SK-N-MC (cell line): ENCODE measurements around the gene PFKP.

ENCODE experiments used
- DNase-seq: peaks from one replicate; pipeline ENCODE4 v3.0.0-alpha.2; 2011; ENCODE audit warnings: low read depth, low spot score
- H3K27ac ChIP-seq: fragments of 200-600 bp; sonication (generic); 2 replicates; pipeline ENCODE4 v1.5.1; 2016; ENCODE audit warnings: mixed run types
- H3K36me3 ChIP-seq: fragments of 200-600 bp; sonication (generic); 2 replicates; pipeline ENCODE4 v1.6.1; 2017; ENCODE audit warnings: antibody characterized with exemption, low read length, mixed read lengths; ENCODE audit not compliant: insufficient read depth
- H3K4me3 ChIP-seq: fragments of 200-600 bp; sonication (generic); 2 replicates; pipeline ENCODE4 v1.5.1; 2016
- H3K9ac ChIP-seq: fragments of 200-600 bp; sonication (generic); 2 replicates; pipeline ENCODE4 v1.8.0; 2017; ENCODE audit warnings: mixed run types, mixed read lengths; ENCODE audit not compliant: insufficient read length
- H3K9me3 ChIP-seq: fragments of 200-600 bp; sonication (generic); 2 replicates; pipeline ENCODE4 v1.6.1; 2017; ENCODE audit warnings: low read depth, mild to moderate bottlenecking, antibody characterized with exemption, low read length, moderate library complexity, mixed read lengths
- EZH2 ChIP-seq: fragments of 200-600 bp; sonication (generic); IDR thresholded peaks from one replicate; pipeline ENCODE4 v1.6.1; 2017; ENCODE audit warnings: antibody characterized with exemption
- FOXP2 ChIP-seq: optimal IDR thresholded peaks from 2 replicates; pipeline ENCODE3; 2011; ENCODE audit warnings: mild to moderate bottlenecking, moderate library complexity; ENCODE audit not compliant: insufficient read depth; ENCODE audit errors: extremely low read length, control extremely low read depth
- POLR2AphosphoS5 ChIP-seq: IDR thresholded peaks from 2 replicates; pipeline ENCODE4 v1.6.1; 2012; ENCODE audit warnings: mild to moderate bottlenecking, low read depth, low read length, borderline replicate concordance

The PFKP gene

GRCh38 chr10:3135006-3135405 lies 67.7 kb downstream of the PFKP start:
- Histone ChIP-seq H3K9me3 (no peaks in the 10 kb centered on the region), H3K27ac (no peak overlapping the region; the same call in 1 of the 2 replicates), H3K36me3 (peaks cover 79% of the 10 kb centered on the region), H3K4me3 (no peak overlapping the region), H3K9ac (no peak overlapping the region)
- TF ChIP-seq FOXP2 (no peak), POLR2AphosphoS5 (no peak), EZH2 (no peak)
- no peak for DNase-seq

GRCh38 chr10:3136336-3136735 lies 69.0 kb downstream of the PFKP start:
- Histone ChIP-seq H3K4me3 (no peak overlapping the region), H3K9me3 (no peaks in the 10 kb centered on the region), H3K36me3 (peaks cover 80% of the 10 kb centered on the region), H3K27ac (no peak overlapping the region), H3K9ac (no peak overlapping the region)
- no peak for TF ChIP-seq EZH2
- TF ChIP-seq FOXP2: no peak
- no peak for TF ChIP-seq POLR2AphosphoS5
- DNase-seq: no peak

GRCh38 chr10:3136763-3137611 lies 69.6 kb downstream of the PFKP start:
- no peak overlapping the region for H3K27ac ChIP-seq
- DNase-seq: no peak
- peaks cover 75% of the 10 kb centered on the region for H3K36me3 ChIP-seq
- no peak overlapping the region for H3K4me3 ChIP-seq
- H3K9me3 ChIP-seq: no peaks in the 10 kb centered on the region
- no peak for TF ChIP-seq POLR2AphosphoS5
- TF ChIP-seq FOXP2: no peak
- TF ChIP-seq EZH2: no peak
- H3K9ac ChIP-seq: no peak overlapping the region

GRCh38 chr10:3137958-3138726 lies 70.8 kb downstream of the PFKP start:
- DNase-seq: no peak
- H3K9ac ChIP-seq: no peak overlapping the region
- H3K9me3 ChIP-seq: no peaks in the 10 kb centered on the region
- H3K36me3 ChIP-seq: peaks cover 64% of the 10 kb centered on the region
- no peak overlapping the region for H3K27ac ChIP-seq
- H3K4me3 ChIP-seq: no peak overlapping the region
- no peak for TF ChIP-seq POLR2AphosphoS5
- no peak for TF ChIP-seq FOXP2
- no peak for TF ChIP-seq EZH2

- TF ChIP-seq FOXP2 (no peak), EZH2 (no peak)
- H3K9me3 ChIP-seq: no peaks in the 10 kb centered on the region
- H3K36me3 ChIP-seq: peaks cover 54% of the 10 kb centered on the region
- DNase-seq: no peak
- H3K9ac ChIP-seq: no peak overlapping the region
- H3K27ac ChIP-seq: no peak overlapping the region
- no peak overlapping the region for H3K4me3 ChIP-seq
Measured at GRCh38 chr10:3139216-3139910, 72.0 kb downstream of the PFKP start.

GRCh38 chr10:3140280-3140679 lies 72.9 kb downstream of the PFKP start:
- Histone ChIP-seq H3K27ac (no peak overlapping the region), H3K9ac (no peak overlapping the region), H3K4me3 (no peak overlapping the region), H3K9me3 (no peaks in the 10 kb centered on the region), H3K36me3 (peaks cover 48% of the 10 kb centered on the region; the same call in 1 of the 2 replicates)
- TF ChIP-seq POLR2AphosphoS5 (no peak), EZH2 (no peak), FOXP2 (no peak)
- no peak for DNase-seq

- no peak for DNase-seq
- peaks cover 42% of the 10 kb centered on the region; the same call in 1 of the 2 replicates for H3K36me3 ChIP-seq
- H3K9me3 ChIP-seq: no peaks in the 10 kb centered on the region
- no peak overlapping the region for H3K9ac ChIP-seq
- no peak overlapping the region for H3K27ac ChIP-seq
- no peak overlapping the region for H3K4me3 ChIP-seq
- TF ChIP-seq FOXP2: no peak
Measured at GRCh38 chr10:3141351-3142005, 74.1 kb downstream of the PFKP start.

- Histone ChIP-seq H3K36me3 (peaks cover 38% of the 10 kb centered on the region; the same call in 1 of the 2 replicates), H3K4me3 (no peak overlapping the region), H3K9ac (no peak overlapping the region), H3K27ac (no peak overlapping the region), H3K9me3 (no peaks in the 10 kb centered on the region)
- DNase-seq: no peak
- TF ChIP-seq FOXP2 (no peak), POLR2AphosphoS5 (no peak), EZH2 (no peak)
Measured at GRCh38 chr10:3142146-3142875, 75.0 kb downstream of the PFKP start.
